Measurements from ENCODE around the gene MYOM1. TPM values are rescaled to one million over a fixed set of nuclear protein-coding genes. Genes with fewer than 3 reads are reported as not detected.

The MYOM1 gene
- total RNA-seq, 3 donors from 2014 or later = 3.1 to 6.9 (median 5.9) TPM

- H3K36me3 ChIP-seq = peaks cover 4% of the 10 kb centered on the region
- peak overlapping the region in 1 of 2 donors; percentile 83 for H3K27ac ChIP-seq
- H3K4me1 ChIP-seq = peaks cover 4 to 5% of the 10 kb centered on the region in 2 donors
- TF ChIP-seq POLR2A (IDR thresholded peaks at IDR 0.05) (no peak), POLR2AphosphoS5 (IDR thresholded peaks at IDR 0.05) (no peak), CTCF (IDR thresholded peaks at IDR 0.05) (no peak)
- DNase-seq (ENCODE audit: low spot score in 2 of 2) = no peak
- no peak overlapping the region for H3K4me3 ChIP-seq
- H3K9me3 ChIP-seq = no peaks in the 10 kb centered on the region
- intact Hi-C loops (cut with DNase I; ENCODE audit: low total_unique reads) = no loop called here
- no peaks in the 10 kb centered on the region for H3K27me3 ChIP-seq
Observed at GRCh38 chr18:3252843-3253242, 33.1 kb upstream of the MYOM1 start.

- Histone ChIP-seq H3K27ac (peak overlapping the region; percentile 40 to 100), H3K27me3 (no peaks in the 10 kb centered on the region), H3K4me1 (peaks cover 4 to 5% of the 10 kb centered on the region in 2 donors), H3K4me3 (peak overlapping the region in 1 of 3 donors; percentile 13), H3K36me3 (peaks cover 4% of the 10 kb centered on the region), H3K9me3 (no peaks in the 10 kb centered on the region)
- no peak for DNase-seq (ENCODE audit: low spot score in 2 of 2)
- no peak for TF ChIP-seq POLR2A (IDR thresholded peaks at IDR 0.05)
- no peak for TF ChIP-seq POLR2AphosphoS5 (IDR thresholded peaks at IDR 0.05)
- no peak for TF ChIP-seq CTCF (IDR thresholded peaks at IDR 0.05)
- intact Hi-C loops (cut with DNase I; ENCODE audit: low total_unique reads) = no loop called here
Observed at GRCh38 chr18:3251963-3252277, 32.2 kb upstream of the MYOM1 start.

GRCh38 chr18:3251249-3251962 is 31.6 kb upstream of the MYOM1 start:
- Histone ChIP-seq H3K4me3 (peak overlapping the region in 1 of 3 donors; percentile 13), H3K4me1 (peaks cover 4 to 5% of the 10 kb centered on the region in 2 donors)

GRCh38 chr18:3250237-3251107 is 30.7 kb upstream of the MYOM1 start:
- Histone ChIP-seq H3K27me3 (no peaks in the 10 kb centered on the region), H3K9me3 (no peaks in the 10 kb centered on the region), H3K27ac (peak overlapping the region; percentile 80 to 100), H3K4me3 (peak overlapping the region in 2 of 3 donors; percentile 9 to 46), H3K36me3 (peaks cover 4% of the 10 kb centered on the region), H3K4me1 (peaks cover 4 to 5% of the 10 kb centered on the region in 2 donors)
- intact Hi-C loops (cut with DNase I; ENCODE audit: low total_unique reads) = no loop called here
- no peak for TF ChIP-seq POLR2AphosphoS5 (IDR thresholded peaks at IDR 0.05)
- no peak for TF ChIP-seq CTCF (IDR thresholded peaks at IDR 0.05)
- no peak for DNase-seq (ENCODE audit: low spot score in 2 of 2)

More at GRCh38 chr18:3251249-3251962, 31.6 kb upstream of the MYOM1 start:
- no peak for TF ChIP-seq POLR2A (IDR thresholded peaks at IDR 0.05)
- no peak for TF ChIP-seq CTCF (IDR thresholded peaks at IDR 0.05)
- TF ChIP-seq POLR2AphosphoS5 (IDR thresholded peaks at IDR 0.05) = no peak
- DNase-seq (ENCODE audit: low spot score in 2 of 2) = no peak
- H3K9me3 ChIP-seq = no peaks in the 10 kb centered on the region
- peak overlapping the region; percentile 35 to 100 for H3K27ac ChIP-seq
- peaks cover 4% of the 10 kb centered on the region for H3K36me3 ChIP-seq
- intact Hi-C loops (cut with DNase I; ENCODE audit: low total_unique reads) = no loop called here
- no peaks in the 10 kb centered on the region for H3K27me3 ChIP-seq
